Body of pancreas (tissue), 4 donors: ENCODE data around the gene KRT38. TPM values are rescaled to one million over a fixed set of nuclear protein-coding genes. Genes with fewer than 3 reads are reported as not detected.

ENCODE experiments used
- ATAC-seq: fragments of 150-250 bp; one replicate; pipeline ENCODE4 v1.9.1; 2016
- DNase-seq, 4 donors: peaks; one replicate each; pipeline ENCODE4 v3.0.0-alpha.2; 2019
- H3K27ac ChIP-seq, 4 donors: fragments of 200-600 bp; sonication (generic); 1 replicate in 3 of 4; 2 replicates in 1 of 4; pipeline versions ENCODE4 v1.5.1 to v1.6.1; 2016 to 2019; ENCODE audit warnings: mild to moderate bottlenecking in 1 of 4, mixed read lengths in 1 of 4, moderate library complexity in 1 of 4
- H3K27me3 ChIP-seq, 2 donors: fragments of 200-600 bp; sonication (generic); one replicate each; pipeline ENCODE4 v1.6.0; 2016; ENCODE audit warnings: mild to moderate bottlenecking in 1 of 2
- H3K36me3 ChIP-seq, 2 donors: fragments of 200-600 bp; sonication (generic); replicated peaks in 1 of 2; 2 replicates each; pipeline ENCODE4 v1.5.1; 2016; ENCODE audit warnings: low read depth in 2 of 2; ENCODE audit not compliant: insufficient read depth in 1 of 2
- H3K4me1 ChIP-seq: fragments of 200-600 bp; sonication (generic); one replicate; pipeline ENCODE4 v1.6.0; 2016
- H3K4me3 ChIP-seq, 2 donors: fragments of 200-600 bp; sonication (generic); 1 replicate in 1 of 2; 2 replicates in 1 of 2; pipeline ENCODE4 v1.5.1; 2016 to 2019
- H3K9me3 ChIP-seq, 3 donors: fragments of 200-600 bp; sonication (generic); 1 replicate in 2 of 3; 2 replicates in 1 of 3; pipeline ENCODE4 v1.5.1; 2016
- CTCF ChIP-seq, 7 experiments: fragments of 450-650 bp in 4 of 7; fragments of 200-600 bp in 3 of 7; sonication (generic) in 3 of 7; IDR thresholded peaks; one replicate each; pipeline ENCODE4 v1.5.1; 2016 to 2019; ENCODE audit warnings: antibody characterized with exemption in 7 of 7
- POLR2A ChIP-seq, 3 donors: fragments of 450-650 bp; IDR thresholded peaks; one replicate each; pipeline ENCODE4 v1.6.1; 2016; ENCODE audit warnings: antibody characterized with exemption in 3 of 3, mild to moderate bottlenecking in 2 of 3
- WGBS, 2 donors: methylation state at CpG; one replicate each; pipeline ENCODE4 v1.1.5; 2017; 5-methylcytosine and 5-hydroxymethylcytosine counted together
- intact Hi-C: fragments of 100-400 bp; cut with DNase I; formaldehyde crosslinking; loops from one replicate; pipeline ENCODE4 v1.15.1; 2023
- total RNA-seq, 2 donors: library from RNA; depleted of rRNA; stranded (reverse); fragments of >200 nt; gene quantifications; one replicate each; pipeline ENCODE4 v1.1.0, GENCODE V29; 2016

The KRT38 gene
- total RNA-seq, 2 donors from 2014 or later: not detected

GRCh38 chr17:41415833-41416335 is 24.9 kb downstream of the KRT38 start:
- ATAC-seq: peak; percentile 60
- peak; percentile 10 to 55 (median 25) for DNase-seq
- Histone ChIP-seq H3K27me3 (no peaks in the 10 kb centered on the region), H3K36me3 (no peaks in the 10 kb centered on the region), H3K27ac (no peak overlapping the region), H3K9me3 (no peaks in the 10 kb centered on the region), H3K4me3 (no peak overlapping the region), H3K4me1 (no peaks in the 10 kb centered on the region)
- 35 to 45% methylated on average over 3 of the region's 3 CpGs for WGBS, 2 donors
- intact Hi-C loops: no loop called here
- TF ChIP-seq CTCF (IDR thresholded peaks at IDR 0.05): no peak
- TF ChIP-seq POLR2A (IDR thresholded peaks at IDR 0.05): no peak

- DNase-seq (no peak), ATAC-seq (no peak)
- intact Hi-C loops: no loop called here
- Histone ChIP-seq H3K4me1 (no peaks in the 10 kb centered on the region), H3K4me3 (no peak overlapping the region), H3K9me3 (no peaks in the 10 kb centered on the region), H3K27me3 (no peaks in the 10 kb centered on the region), H3K36me3 (no peaks in the 10 kb centered on the region), H3K27ac (no peak overlapping the region)
- TF ChIP-seq CTCF (IDR thresholded peaks at IDR 0.05): no peak
- no peak for TF ChIP-seq POLR2A (IDR thresholded peaks at IDR 0.05)
- WGBS, 2 donors: 54 to 72% methylated on average over 3 to 4 of the region's 4 CpGs
These were observed 25.4 kb downstream of the KRT38 start for GRCh38 chr17:41415411-41415810.

GRCh38 chr17:41413982-41414381 is 26.8 kb downstream of the KRT38 start:
- 77 to 78% methylated on average over 2 of the region's 2 CpGs for WGBS, 2 donors
- no peak overlapping the region for H3K4me3 ChIP-seq
- H3K27ac ChIP-seq: no peak overlapping the region
- H3K4me1 ChIP-seq: no peaks in the 10 kb centered on the region
- H3K27me3 ChIP-seq: no peaks in the 10 kb centered on the region
- intact Hi-C loops: no loop called here
- no peaks in the 10 kb centered on the region for H3K9me3 ChIP-seq
- ATAC-seq (no peak), DNase-seq (no peak)
- TF ChIP-seq POLR2A (IDR thresholded peaks at IDR 0.05): no peak
- TF ChIP-seq CTCF (IDR thresholded peaks at IDR 0.05): no peak
- no peaks in the 10 kb centered on the region for H3K36me3 ChIP-seq

- TF ChIP-seq POLR2A (IDR thresholded peaks at IDR 0.05) (no peak), CTCF (IDR thresholded peaks at IDR 0.05) (no peak)
- DNase-seq (no peak), ATAC-seq (no peak)
- Histone ChIP-seq H3K4me3 (no peak overlapping the region), H3K27ac (no peak overlapping the region), H3K27me3 (no peaks in the 10 kb centered on the region), H3K4me1 (no peaks in the 10 kb centered on the region), H3K36me3 (no peaks in the 10 kb centered on the region), H3K9me3 (no peaks in the 10 kb centered on the region)
- intact Hi-C loops: no loop called here
- WGBS, 2 donors: 47 to 60% methylated on average over 5 of the region's 5 CpGs
These were observed 27.3 kb downstream of the KRT38 start for GRCh38 chr17:41413353-41413957.
